OCI-LY7 (cell line): Measurements from ENCODE around the gene TXNRD1.

Source experiments
- CTCF ChIP-seq: fragments of 200-600 bp; sonication (generic); conservative IDR thresholded peaks from 2 replicates; pipeline ENCODE4 v1.5.1; 2014; ENCODE audit warnings: mild to moderate bottlenecking, antibody characterized with exemption, low read length, moderate library complexity, mixed read lengths
- EZH2phosphoT487 ChIP-seq: fragments of 200-600 bp; sonication (generic); IDR thresholded peaks from 2 replicates; pipeline ENCODE4 v1.6.1; 2018; ENCODE audit warnings: low read depth, borderline replicate concordance, mild to moderate bottlenecking, mixed run types, antibody characterized with exemption, low read length, moderate library complexity, mixed read lengths

GRCh38 chr12:104230304-104231095, 14.9 kb downstream of the TXNRD1 start:
- TF ChIP-seq CTCF (no peak), EZH2phosphoT487 (no peak)
